Skeletal muscle tissue (tissue), 4 donors: Measurements from ENCODE around the gene NECTIN1. TPM values are rescaled to one million over a fixed set of nuclear protein-coding genes. Genes with fewer than 3 reads are reported as not detected.

ENCODE experiments used
- H3K27ac ChIP-seq: one replicate; pipeline ENCODE4 v1.7.0; 2013; ENCODE audit warnings: mild to moderate bottlenecking, low read depth, low read length, inconsistent platforms
- H3K27me3 ChIP-seq, 3 donors: one replicate each; pipeline ENCODE4 v1.7.0; 2013; ENCODE audit warnings: low read length in 3 of 3; ENCODE audit not compliant: control insufficient read depth in 3 of 3, insufficient read depth in 3 of 3
- H3K36me3 ChIP-seq, 3 donors: one replicate each; pipeline ENCODE4 v1.7.0; 2013; ENCODE audit warnings: low read length in 3 of 3; ENCODE audit not compliant: control insufficient read depth in 3 of 3, insufficient read depth in 3 of 3
- H3K4me1 ChIP-seq, 3 donors: one replicate each; pipeline ENCODE4 v1.7.0; 2013; ENCODE audit warnings: low read length in 3 of 3, mild to moderate bottlenecking in 3 of 3; ENCODE audit not compliant: control insufficient read depth in 3 of 3, insufficient read depth in 3 of 3
- H3K4me3 ChIP-seq, 3 donors: one replicate each; pipeline ENCODE4 v1.7.0; 2013; ENCODE audit warnings: low read length in 3 of 3
- H3K9ac ChIP-seq, 3 donors: one replicate each; pipeline ENCODE4 v1.7.0; 2013; ENCODE audit warnings: low read length in 3 of 3, mild to moderate bottlenecking in 3 of 3, moderate library complexity in 2 of 3, low read depth in 1 of 3
- H3K9me3 ChIP-seq, 3 donors: one replicate each; pipeline ENCODE4 v1.7.0; 2013; ENCODE audit warnings: low read length in 3 of 3; ENCODE audit not compliant: control insufficient read depth in 3 of 3
- total RNA-seq: library from RNA; depleted of rRNA; stranded (reverse); fragments of >200 nt; gene quantifications from one replicate; pipeline ENCODE4 v1.2.3, GENCODE V29; 2014
- donor health status: Osteomylitis.

The NECTIN1 gene
- total RNA-seq, 1 donor from 2014 or later = 4.2 TPM

DNA sequence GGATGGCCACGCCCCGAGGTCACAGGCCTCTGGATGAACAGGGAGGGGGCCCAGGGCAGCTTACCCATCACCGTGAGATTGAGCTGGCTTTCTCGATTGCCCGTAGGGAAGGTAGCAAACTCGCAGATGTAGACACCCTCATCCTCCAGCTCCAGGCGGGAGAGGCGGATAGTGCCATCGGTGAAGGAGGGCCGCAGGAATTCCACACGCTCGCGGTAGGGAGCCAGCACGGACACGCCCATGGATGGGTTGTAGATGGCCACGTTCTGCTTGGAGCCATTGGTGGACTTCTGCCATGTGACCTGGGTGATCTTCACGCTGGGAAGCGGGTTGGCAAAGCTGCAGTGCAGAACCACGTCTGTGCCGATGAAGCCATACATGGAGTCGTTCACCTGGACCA is 50.6 kb downstream of the NECTIN1 start:
- Histone ChIP-seq H3K4me3 (no peak overlapping the region), H3K9me3 (no peaks in the 10 kb centered on the region), H3K27me3 (peaks cover 0 to 2% (median 0%) of the 10 kb centered on the region in 3 donors), H3K9ac (no peak overlapping the region), H3K27ac (no peak overlapping the region), H3K36me3 (peaks cover 4 to 5% (median 4%) of the 10 kb centered on the region in 3 donors), H3K4me1 (peaks cover 0 to 22% (median 19%) of the 10 kb centered on the region in 3 donors)

DNA sequence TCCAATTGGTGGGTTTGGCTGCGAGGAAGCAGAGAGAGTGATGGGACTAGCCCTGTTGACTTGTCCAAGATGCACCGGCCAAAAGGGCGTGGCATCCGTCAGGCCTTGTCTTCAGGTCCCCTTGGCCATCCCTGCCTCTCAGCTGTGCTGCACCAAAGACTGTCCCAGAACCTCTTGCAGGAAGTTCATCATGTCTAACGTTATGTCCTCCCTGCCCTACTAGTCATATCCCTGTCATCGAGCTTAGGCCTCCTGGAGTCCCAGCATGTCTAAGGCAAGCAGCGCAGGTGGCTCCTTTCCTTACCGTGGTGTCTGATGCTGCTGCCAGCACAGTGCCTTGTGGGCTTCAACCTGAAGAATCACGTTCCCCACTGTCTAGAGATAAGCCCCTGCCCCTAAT is 51.2 kb downstream of the NECTIN1 start:
- Histone ChIP-seq H3K4me3 (no peak overlapping the region), H3K27ac (no peak overlapping the region), H3K9me3 (no peaks in the 10 kb centered on the region), H3K4me1 (peaks cover 0 to 27% (median 19%) of the 10 kb centered on the region in 3 donors), H3K9ac (no peak overlapping the region), H3K27me3 (peaks cover 0 to 2% (median 0%) of the 10 kb centered on the region in 3 donors), H3K36me3 (peaks cover 4 to 5% (median 4%) of the 10 kb centered on the region in 3 donors)

DNA sequence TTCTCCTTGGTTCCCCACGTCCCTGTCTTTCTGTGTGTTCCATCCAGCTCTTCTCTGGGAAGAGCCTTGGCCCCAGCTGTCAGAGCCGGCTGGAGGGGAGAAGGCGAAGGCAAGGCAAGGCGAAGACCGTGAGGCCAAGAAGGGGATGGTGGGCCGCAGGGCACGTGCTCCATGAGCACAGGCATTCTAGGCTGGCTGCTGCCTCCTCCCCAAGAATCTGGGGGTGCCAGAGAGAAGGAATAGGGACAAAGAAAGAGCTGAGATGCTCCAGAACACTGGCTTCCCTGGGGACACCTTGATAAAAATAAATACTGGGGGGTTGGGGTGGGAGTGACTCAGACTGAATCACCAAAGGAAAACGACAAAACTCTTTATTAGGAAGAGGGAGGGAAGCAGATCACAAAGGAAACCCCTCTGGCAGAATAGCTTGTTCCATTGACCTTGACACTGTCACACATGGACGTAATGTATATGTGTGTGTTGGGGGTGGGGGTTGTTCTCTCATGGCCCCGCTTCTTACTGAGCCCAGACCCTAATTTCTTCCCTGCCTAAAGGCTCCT is 52.5 kb downstream of the NECTIN1 start:
- peaks cover 8 to 40% (median 30%) of the 10 kb centered on the region in 3 donors for H3K4me1 ChIP-seq
- H3K36me3 ChIP-seq = peaks cover 4 to 5% (median 4%) of the 10 kb centered on the region in 3 donors
- H3K9ac ChIP-seq = no peak overlapping the region

DNA sequence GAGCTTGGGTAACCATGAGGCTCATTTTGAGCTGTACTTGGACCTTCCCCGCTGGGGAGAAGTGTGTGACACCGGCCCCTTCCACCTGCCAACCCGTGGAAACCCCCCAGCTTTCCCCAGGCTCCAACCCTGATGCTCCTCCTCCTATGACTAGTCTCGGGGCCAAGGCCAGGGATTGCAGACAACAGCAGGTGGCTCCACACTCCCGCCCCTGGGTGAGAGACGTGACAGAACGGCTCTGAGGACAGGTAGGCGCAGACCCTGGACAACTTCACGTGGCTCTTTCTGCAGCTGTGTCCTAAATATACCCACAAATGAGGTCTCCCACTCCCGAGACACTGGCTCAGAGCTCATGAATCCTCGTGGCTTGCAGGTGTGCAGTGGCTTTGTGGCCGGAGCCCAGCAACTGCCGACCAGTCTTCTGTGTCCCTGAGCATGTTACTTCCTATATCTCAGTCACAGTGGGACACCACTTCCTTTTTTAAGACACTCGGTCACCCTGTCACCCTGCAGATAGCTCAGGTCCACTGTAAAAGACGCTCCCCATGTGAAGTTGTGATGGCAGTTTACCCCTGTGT is 55.2 kb downstream of the NECTIN1 start:
- peaks cover 4 to 5% (median 4%) of the 10 kb centered on the region in 3 donors for H3K36me3 ChIP-seq
- H3K9ac ChIP-seq = peak overlapping the region in 1 of 3 donors; percentile 16

More for the DNA sequence above, 52.5 kb downstream of the NECTIN1 start:
- Histone ChIP-seq H3K27ac (no peak overlapping the region), H3K27me3 (no peaks in the 10 kb centered on the region), H3K9me3 (no peaks in the 10 kb centered on the region), H3K4me3 (no peak overlapping the region)

DNA sequence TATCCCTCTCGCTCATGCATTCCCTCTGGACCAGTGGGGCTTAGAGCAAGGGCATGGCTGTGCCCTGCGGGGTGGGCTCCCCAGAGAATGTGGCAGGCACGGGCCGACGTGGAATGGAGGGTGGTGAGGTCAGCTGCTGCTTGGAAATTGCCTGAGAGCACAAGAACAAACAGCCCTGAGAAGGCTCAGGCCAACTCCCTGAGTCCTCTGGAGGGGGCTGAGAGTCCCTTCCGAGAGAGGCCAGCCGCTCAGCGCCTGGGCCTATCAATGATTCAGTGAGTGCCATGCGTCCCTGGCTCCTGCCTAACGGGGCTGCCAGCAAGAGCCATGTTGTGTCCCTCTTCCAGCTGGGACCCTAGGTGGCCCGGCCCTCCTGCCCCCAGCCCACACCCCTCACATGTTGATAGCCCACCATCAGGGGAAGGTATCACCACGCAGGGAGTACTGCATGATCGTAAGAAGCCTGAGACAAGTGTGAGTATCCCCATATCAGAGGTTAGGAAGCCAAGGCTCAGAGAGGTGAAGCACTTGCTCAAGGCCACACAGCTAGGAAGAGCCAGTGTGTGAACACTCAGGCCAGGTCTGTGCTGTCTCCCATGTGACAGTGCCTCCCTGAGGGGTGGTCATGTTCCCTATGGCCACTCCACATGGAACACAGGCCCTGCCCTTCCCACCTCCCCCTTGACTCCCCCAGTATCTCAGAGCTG is 55.8 kb downstream of the NECTIN1 start:
- H3K4me1 ChIP-seq = peaks cover 17 to 28% (median 24%) of the 10 kb centered on the region in 3 donors
- H3K36me3 ChIP-seq = peaks cover 4 to 5% (median 4%) of the 10 kb centered on the region in 3 donors
- H3K27me3 ChIP-seq = no peaks in the 10 kb centered on the region
- H3K9ac ChIP-seq = peak overlapping the region in 1 of 3 donors; percentile 16
- H3K9me3 ChIP-seq = no peaks in the 10 kb centered on the region
- H3K27ac ChIP-seq = no peak overlapping the region
- H3K4me3 ChIP-seq = no peak overlapping the region

More for the DNA sequence above, 55.2 kb downstream of the NECTIN1 start:
- peaks cover 17 to 28% (median 24%) of the 10 kb centered on the region in 3 donors for H3K4me1 ChIP-seq
- H3K9me3 ChIP-seq = no peaks in the 10 kb centered on the region
- no peak overlapping the region for H3K4me3 ChIP-seq
- no peak overlapping the region for H3K27ac ChIP-seq
- no peaks in the 10 kb centered on the region for H3K27me3 ChIP-seq

DNA sequence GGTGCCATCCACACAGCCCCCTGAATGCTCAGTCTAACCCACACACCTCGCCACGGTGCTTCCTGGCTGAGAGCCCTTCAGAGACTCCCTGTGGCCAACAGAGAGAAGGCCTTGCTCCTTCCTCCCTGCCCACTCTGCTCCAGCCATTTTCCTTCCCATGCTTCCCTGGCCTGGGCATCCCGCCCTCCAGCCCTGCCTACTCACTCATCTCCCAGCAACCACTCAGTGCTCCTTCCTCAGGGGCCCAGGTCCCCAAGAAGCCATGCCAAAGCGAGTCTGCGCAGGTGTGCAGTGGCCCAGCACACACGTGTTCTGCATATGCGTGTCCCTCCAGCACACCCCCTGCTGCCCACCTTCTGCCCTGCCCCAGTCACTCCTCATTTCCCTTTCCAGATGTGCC is 56.4 kb downstream of the NECTIN1 start:
- Histone ChIP-seq H3K9me3 (no peaks in the 10 kb centered on the region), H3K4me3 (no peak overlapping the region), H3K27ac (no peak overlapping the region), H3K36me3 (peaks cover under 1 to 4% (median 2%) of the 10 kb centered on the region in 3 donors), H3K4me1 (peaks cover 17 to 28% (median 24%) of the 10 kb centered on the region in 3 donors), H3K9ac (peak overlapping the region in 1 of 3 donors; percentile 16), H3K27me3 (no peaks in the 10 kb centered on the region)

DNA sequence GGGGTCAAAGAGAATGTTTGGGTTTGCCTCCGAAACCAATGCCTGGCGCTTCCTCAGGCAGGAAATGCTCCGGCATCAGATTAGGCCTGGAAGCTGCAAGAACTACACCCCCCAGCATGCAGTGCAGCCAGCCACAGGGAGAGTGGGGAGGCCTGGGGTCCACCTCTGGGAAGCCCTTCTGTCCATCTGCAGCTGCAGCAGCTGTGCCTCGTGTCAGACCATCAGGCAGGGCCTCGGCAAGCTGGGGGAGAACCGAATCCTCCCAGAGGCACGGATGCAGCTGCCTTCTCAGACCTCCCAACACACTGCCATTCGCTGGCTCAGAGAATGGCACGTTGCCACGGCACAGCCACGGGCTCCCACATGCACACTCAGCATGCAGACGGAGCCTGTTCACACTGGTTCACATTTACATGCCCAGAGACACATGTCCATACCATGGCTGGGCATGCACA is 57.4 kb downstream of the NECTIN1 start:
- Histone ChIP-seq H3K4me3 (no peak overlapping the region), H3K4me1 (peaks cover 17 to 25% (median 23%) of the 10 kb centered on the region in 3 donors), H3K9ac (no peak overlapping the region), H3K27me3 (no peaks in the 10 kb centered on the region), H3K27ac (peak overlapping the region; percentile 62), H3K9me3 (no peaks in the 10 kb centered on the region), H3K36me3 (peaks cover 0 to 4% (median 2%) of the 10 kb centered on the region in 3 donors)

DNA sequence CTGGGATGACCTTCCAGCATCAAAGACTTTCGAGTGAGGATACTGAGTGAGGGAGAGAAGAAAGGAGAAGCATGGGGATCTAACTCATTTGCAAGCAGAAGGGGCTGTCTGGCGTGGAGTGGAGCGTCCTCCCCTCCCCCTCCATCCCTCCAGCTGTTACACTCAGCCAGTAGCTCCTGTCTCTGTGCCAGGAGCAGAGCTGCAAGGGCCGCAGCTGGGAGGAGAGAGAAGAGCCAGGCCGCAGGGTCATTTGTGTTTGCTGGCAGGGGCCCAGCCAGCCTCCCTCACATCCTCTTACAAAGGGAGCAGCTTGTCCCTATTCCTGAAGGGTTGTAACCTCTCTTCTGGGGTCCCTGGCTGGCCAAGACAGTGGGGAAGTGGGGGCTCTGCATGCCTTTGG is 57.9 kb downstream of the NECTIN1 start:
- Histone ChIP-seq H3K27ac (peak overlapping the region; percentile 62), H3K4me3 (no peak overlapping the region), H3K27me3 (no peaks in the 10 kb centered on the region), H3K36me3 (peaks cover 0 to 4% (median 2%) of the 10 kb centered on the region in 3 donors), H3K9ac (no peak overlapping the region), H3K9me3 (no peaks in the 10 kb centered on the region), H3K4me1 (peaks cover 20 to 28% (median 24%) of the 10 kb centered on the region in 3 donors)

DNA sequence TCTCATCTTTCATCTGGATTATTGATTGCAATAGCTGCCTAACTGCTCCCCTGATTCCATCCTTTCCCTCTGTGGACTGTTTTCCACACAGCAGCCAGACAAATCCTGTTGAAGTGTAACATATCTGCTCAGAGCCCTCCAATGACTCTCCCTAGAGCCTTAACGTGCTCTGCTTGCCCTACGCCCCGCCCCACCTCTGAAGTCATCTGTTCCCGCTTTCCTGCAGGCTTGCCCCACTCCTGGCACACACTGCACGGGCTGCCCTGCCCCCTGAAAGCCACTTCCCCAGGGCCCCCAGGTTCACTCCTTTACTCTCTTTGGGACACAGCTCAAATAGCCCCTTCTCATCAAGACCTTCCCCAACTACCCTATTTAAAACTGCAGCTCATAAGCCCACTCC is 59.5 kb downstream of the NECTIN1 start:
- Histone ChIP-seq H3K9me3 (no peaks in the 10 kb centered on the region), H3K27me3 (no peaks in the 10 kb centered on the region), H3K27ac (no peak overlapping the region), H3K9ac (no peak overlapping the region), H3K4me3 (no peak overlapping the region), H3K36me3 (peaks cover 0 to 2% (median 0%) of the 10 kb centered on the region in 3 donors), H3K4me1 (peaks cover 22 to 32% (median 24%) of the 10 kb centered on the region in 3 donors)

DNA sequence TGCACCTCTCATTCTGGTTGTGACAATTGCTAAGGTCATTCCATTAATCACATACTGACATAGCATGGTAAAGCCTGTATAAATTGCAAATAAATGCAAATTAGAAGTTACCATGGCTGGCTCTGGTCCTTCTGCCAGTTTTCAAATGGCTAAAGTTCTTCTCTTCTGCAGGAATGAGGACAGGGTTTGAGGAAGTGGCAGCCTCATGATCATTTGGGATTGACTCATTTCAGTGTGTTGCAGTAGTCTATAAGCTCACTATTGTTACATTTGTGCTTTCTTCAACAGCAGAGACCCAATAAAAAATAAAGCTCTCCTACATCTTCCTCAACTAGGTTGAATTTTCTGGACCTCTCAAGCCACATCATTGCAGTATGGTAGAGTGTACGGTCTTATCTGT is 60.3 kb downstream of the NECTIN1 start:
- H3K4me3 ChIP-seq = no peak overlapping the region
- H3K9ac ChIP-seq = no peak overlapping the region
- no peaks in the 10 kb centered on the region for H3K27me3 ChIP-seq
- no peaks in the 10 kb centered on the region for H3K36me3 ChIP-seq
- peaks cover 27 to 33% (median 28%) of the 10 kb centered on the region in 3 donors for H3K4me1 ChIP-seq
- H3K9me3 ChIP-seq = no peaks in the 10 kb centered on the region
- no peak overlapping the region for H3K27ac ChIP-seq
